HEK293T (cell line): ENCODE results near the gene NCMAP.

Experiments
- CTCF ChIA-PET: fragments of 350-600 bp; formaldehyde crosslinking; extraction: SDS; loops from one replicate; lab custom pipeline; 2021; ENCODE audit warnings: antibody characterized with exemption, inconsistent platforms; lab: Yijun Ruan, JAX
- POLR2A ChIA-PET: fragments of 350-600 bp; formaldehyde crosslinking; extraction: SDS; loops from one replicate; lab custom pipeline; 2020; ENCODE audit warnings: antibody characterized with exemption, inconsistent platforms; lab: Yijun Ruan, JAX
- DNase-seq: peaks from one replicate; pipeline ENCODE4 v3.0.0; 2012; ENCODE audit warnings: mixed read lengths; ENCODE audit errors: extremely low spot score
- ARNT ChIP-seq: fragments of 450-650 bp; IDR thresholded peaks from 2 replicates; pipeline ENCODE4 v1.6.1; 2017; ENCODE audit warnings: mild to moderate bottlenecking
- BHLHE40 ChIP-seq: fragments of 450-650 bp; IDR thresholded peaks from 2 replicates; pipeline ENCODE4 v1.6.1; 2016; ENCODE audit warnings: mild to moderate bottlenecking, moderate library complexity, borderline replicate concordance
- CTBP1 ChIP-seq: fragments of 450-650 bp; IDR thresholded peaks from 2 replicates; pipeline ENCODE4 v1.6.1; 2016; ENCODE audit warnings: borderline replicate concordance
- ELF4 ChIP-seq: fragments of 450-650 bp; IDR thresholded peaks from 2 replicates; pipeline ENCODE4 v1.6.1; 2017; ENCODE audit warnings: antibody characterized with exemption
- FOXA1 ChIP-seq: fragments of 450-650 bp; IDR thresholded peaks from 2 replicates; pipeline ENCODE4 v1.6.1; 2016; ENCODE audit warnings: mild to moderate bottlenecking
- FOXK2 ChIP-seq: fragments of 450-650 bp; IDR thresholded peaks from 2 replicates; pipeline ENCODE4 v1.6.1; 2016; ENCODE audit warnings: mild to moderate bottlenecking
- FOXM1 ChIP-seq: fragments of 450-650 bp; IDR thresholded peaks from 2 replicates; pipeline ENCODE4 v1.6.1; 2017; ENCODE audit warnings: mild to moderate bottlenecking, borderline replicate concordance
- HDGF ChIP-seq: fragments of 450-650 bp; IDR thresholded peaks from 2 replicates; pipeline ENCODE4 v1.6.1; 2017; ENCODE audit warnings: antibody characterized with exemption, borderline replicate concordance
- L3MBTL2 ChIP-seq: fragments of 450-650 bp; conservative IDR thresholded peaks from 2 replicates; pipeline ENCODE4 v1.6.1; 2016; ENCODE audit warnings: mild to moderate bottlenecking
- LEF1 ChIP-seq: fragments of 450-650 bp; IDR thresholded peaks from 2 replicates; pipeline ENCODE4 v1.6.1; 2017; ENCODE audit warnings: mild to moderate bottlenecking, borderline replicate concordance
- NFRKB ChIP-seq: fragments of 450-650 bp; IDR thresholded peaks from 2 replicates; pipeline ENCODE4 v1.6.1; 2016; ENCODE audit warnings: mild to moderate bottlenecking, moderate library complexity
- PKNOX1 ChIP-seq: fragments of 450-650 bp; IDR thresholded peaks from 2 replicates; pipeline ENCODE4 v1.6.1; 2016
- SP1 ChIP-seq: fragments of 450-650 bp; IDR thresholded peaks from 2 replicates; pipeline ENCODE4 v1.6.1; 2017
- SUZ12 ChIP-seq: fragments of 450-650 bp; IDR thresholded peaks from 2 replicates; pipeline ENCODE4 v1.6.1; 2016; ENCODE audit warnings: mild to moderate bottlenecking
- TARDBP ChIP-seq: fragments of 450-650 bp; IDR thresholded peaks from 2 replicates; pipeline ENCODE4 v1.6.1; 2016
- ZNF384 ChIP-seq: fragments of 450-650 bp; IDR thresholded peaks from 2 replicates; pipeline ENCODE4 v1.6.1; 2016

Gene NCMAP

GRCh38 chr1:24609949-24610517, 54.1 kb downstream of the NCMAP start:
- ChIA-PET CTCF (no interaction called here), POLR2A (no interaction called here)
- TF ChIP-seq SP1 (no peak), CTBP1 (no peak), L3MBTL2 (no peak), ELF4 (no peak), TARDBP (no peak), ZNF384 (no peak)
- DNase-seq, result no peak

GRCh38 chr1:24619376-24619775, 63.5 kb downstream of the NCMAP start:
- no peak for TF ChIP-seq PKNOX1
- no peak for TF ChIP-seq FOXA1
- TF ChIP-seq ELF4, result no peak
- TF ChIP-seq BHLHE40, result no peak
- CTCF ChIA-PET, result no interaction called here
- POLR2A ChIA-PET, result no interaction called here
- no peak for DNase-seq

- CTCF ChIA-PET, result interaction anchor here (0.6 to 1.0 kb wide), 2 partner anchors 11 to 34 kb away, joined by 3 read pairs; no protein-coding TSS in a partner anchor
- POLR2A ChIA-PET, result no interaction called here
- no peak for DNase-seq
- TF ChIP-seq SUZ12, result no peak
- no peak for TF ChIP-seq FOXK2
- TF ChIP-seq LEF1, result no peak
- TF ChIP-seq ELF4, result no peak
- no peak for TF ChIP-seq L3MBTL2
- no peak for TF ChIP-seq HDGF
- no peak for TF ChIP-seq CTBP1
- TF ChIP-seq TARDBP, result no peak
These were observed 64.8 kb downstream of the NCMAP start for GRCh38 chr1:24620678-24621077.

GRCh38 chr1:24621121-24621520, 65.2 kb downstream of the NCMAP start:
- no peak for DNase-seq
- ChIA-PET POLR2A (no interaction called here), CTCF (interaction anchor here (0.6 to 1.0 kb wide), 2 partner anchors 10 to 34 kb away, joined by 3 read pairs; no protein-coding TSS in a partner anchor)
- TF ChIP-seq FOXK2 (no peak), TARDBP (no peak), BHLHE40 (no peak), NFRKB (no peak), FOXM1 (no peak), FOXA1 (no peak), ARNT (no peak), L3MBTL2 (no peak), SP1 (no peak), HDGF (no peak), CTBP1 (no peak), LEF1 (no peak), ZNF384 (no peak), SUZ12 (no peak)

GRCh38 chr1:24622218-24622617, 66.3 kb downstream of the NCMAP start:
- CTCF ChIA-PET, result interaction anchor here (0.7 kb wide), 1 partner anchor 80 kb away, joined by 6 read pairs; no protein-coding TSS in a partner anchor
- TF ChIP-seq ELF4 (no peak), FOXA1 (no peak), SP1 (no peak), HDGF (no peak), L3MBTL2 (no peak), FOXM1 (no peak), NFRKB (no peak), LEF1 (no peak), BHLHE40 (no peak), ZNF384 (no peak), ARNT (no peak), PKNOX1 (no peak), CTBP1 (no peak), SUZ12 (no peak), TARDBP (no peak), FOXK2 (no peak)
- DNase-seq, result no peak
- POLR2A ChIA-PET, result interaction anchor here (0.6 kb wide), 1 partner anchor 208 kb away, joined by 3 read pairs; no protein-coding TSS in a partner anchor

GRCh38 chr1:24632832-24633175, 76.9 kb downstream of the NCMAP start:
- ChIA-PET CTCF (interaction anchor here (1.0 kb wide), 1 partner anchor 91 kb away, joined by 4 read pairs; no protein-coding TSS in a partner anchor), POLR2A (no interaction called here)
- TF ChIP-seq LEF1 (no peak), CTBP1 (no peak), TARDBP (no peak), FOXA1 (no peak), NFRKB (no peak), BHLHE40 (no peak), ZNF384 (no peak), L3MBTL2 (no peak), ARNT (no peak), ELF4 (no peak), SP1 (no peak), SUZ12 (no peak)
- DNase-seq, result no peak

GRCh38 chr1:24635195-24635843, 79.4 kb downstream of the NCMAP start:
- ChIA-PET CTCF (interaction anchor here (2.2 kb wide), 1 partner anchor 94 kb away, joined by 9 read pairs; no protein-coding TSS in a partner anchor), POLR2A (no interaction called here)
- TF ChIP-seq ELF4 (no peak), FOXA1 (no peak), HDGF (no peak), SP1 (no peak), SUZ12 (no peak), FOXM1 (no peak), PKNOX1 (no peak), ARNT (no peak), CTBP1 (no peak), NFRKB (no peak), L3MBTL2 (no peak), TARDBP (no peak), BHLHE40 (no peak), LEF1 (no peak), ZNF384 (no peak), FOXK2 (no peak)
- peak; percentile 64 for DNase-seq
